DMS53 (cell line): ENCODE results near the gene LEF1.

Source experiments
- DNase-seq: peaks from one replicate; lab custom pipeline; 2025; lab: John Stamatoyannopoulos, UW

LEF1 gene

DNA sequence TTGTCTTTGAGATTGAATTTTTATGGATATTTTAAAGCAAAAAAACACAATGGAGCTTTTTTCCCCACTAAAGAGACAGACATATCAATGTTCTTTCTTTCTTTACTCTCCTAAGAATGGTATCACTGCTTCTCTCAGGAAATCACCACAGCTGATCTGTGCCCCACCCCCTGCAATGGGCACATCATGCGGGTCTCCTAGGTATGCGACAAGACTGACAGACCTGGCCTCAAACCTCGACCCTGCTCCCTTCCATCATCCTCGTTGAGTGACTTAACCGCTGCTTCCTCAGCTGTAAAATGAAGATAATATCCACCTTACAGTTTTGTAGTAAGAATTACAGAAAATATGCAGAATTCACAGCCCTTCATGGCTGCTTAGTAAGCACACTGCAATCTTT is 58.3 kb downstream of the LEF1 start:
- no peak for DNase-seq

GRCh38 chr4:108109997-108110416 is 58.7 kb downstream of the LEF1 start:
- DNase-seq = no peak

GRCh38 chr4:108109111-108109510 is 59.6 kb downstream of the LEF1 start:
- no peak for DNase-seq

- no peak for DNase-seq
Measured at GRCh38 chr4:108107729-108108382, 60.9 kb downstream of the LEF1 start.

- DNase-seq = no peak
Measured at GRCh38 chr4:108107101-108107500, 61.6 kb downstream of the LEF1 start.

- no peak for DNase-seq
Measured at GRCh38 chr4:108106186-108106585, 62.5 kb downstream of the LEF1 start.

- no peak for DNase-seq
Measured at GRCh38 chr4:108103099-108103862, 65.5 kb downstream of the LEF1 start.

GRCh38 chr4:108100827-108101226 is 67.9 kb downstream of the LEF1 start:
- DNase-seq = no peak

GRCh38 chr4:108099838-108100237 is 68.9 kb downstream of the LEF1 start:
- no peak for DNase-seq

GRCh38 chr4:108097990-108098553 is 70.7 kb downstream of the LEF1 start:
- DNase-seq = no peak

DNA sequence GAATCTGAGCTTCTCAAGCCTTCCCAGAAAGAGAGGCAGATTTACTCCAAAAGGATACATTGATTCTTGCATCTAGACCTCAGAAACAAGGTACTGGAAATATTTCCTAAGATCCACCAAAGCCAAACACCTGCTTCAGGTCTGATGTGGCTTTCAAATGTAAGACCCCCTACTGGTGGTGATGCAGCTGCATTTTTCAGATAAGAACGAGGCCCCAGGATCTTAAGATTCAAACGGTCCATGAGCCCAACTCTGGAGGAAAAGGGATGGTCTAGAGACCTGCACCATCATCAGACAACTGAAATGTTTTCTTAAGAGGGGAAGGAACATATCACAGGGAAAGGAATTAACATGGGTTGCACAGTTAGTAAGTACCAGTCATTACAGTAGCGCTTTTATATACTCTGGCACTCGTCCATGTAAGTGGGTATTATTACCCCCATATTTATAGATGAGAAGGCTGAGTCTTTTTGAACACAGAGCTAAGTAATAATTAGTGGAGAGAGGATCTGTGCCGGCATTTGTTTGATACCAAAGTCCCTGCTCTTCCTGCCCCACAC is 73.7 kb downstream of the LEF1 start:
- no peak for DNase-seq

DNA sequence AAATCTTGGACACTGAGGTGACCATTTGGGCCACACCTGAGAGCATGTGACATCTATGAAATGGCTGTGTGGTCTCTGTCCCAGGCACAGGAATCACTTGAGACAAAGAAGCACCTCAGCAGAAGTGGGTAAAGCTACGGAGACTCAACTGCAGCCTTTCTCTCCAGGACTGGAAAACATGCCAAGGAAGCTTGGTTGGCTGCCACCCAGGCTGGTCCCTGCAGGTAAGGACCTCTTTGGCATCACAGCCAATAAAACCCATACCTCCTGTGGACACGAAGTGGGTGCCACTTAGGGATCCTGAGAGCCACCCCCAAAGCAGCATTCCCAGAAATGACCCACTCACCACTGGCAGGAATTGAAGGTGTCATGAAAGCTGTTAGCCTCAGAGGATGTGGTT is 74.6 kb downstream of the LEF1 start:
- DNase-seq = no peak

DNA sequence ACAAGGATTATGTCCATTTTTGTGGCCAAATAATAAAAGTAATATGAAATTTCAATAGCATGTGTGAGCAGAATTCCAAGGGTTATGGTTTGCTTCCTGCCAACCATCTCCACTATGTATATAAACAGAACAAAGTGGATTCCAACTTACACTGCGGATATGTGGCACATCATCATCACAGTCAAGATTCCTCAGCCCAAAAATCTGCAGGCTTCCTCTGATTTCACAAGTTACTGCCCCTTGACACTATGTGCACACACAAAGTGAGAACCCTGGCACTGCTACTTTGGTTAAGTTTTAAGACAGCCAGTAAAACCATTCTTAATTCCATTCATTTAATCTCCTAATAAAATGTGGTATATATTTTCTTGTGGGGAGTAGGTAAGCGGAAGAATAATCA is 76.4 kb downstream of the LEF1 start:
- DNase-seq = no peak

GRCh38 chr4:108087293-108087967 is 81.3 kb downstream of the LEF1 start:
- DNase-seq = no peak

DNA sequence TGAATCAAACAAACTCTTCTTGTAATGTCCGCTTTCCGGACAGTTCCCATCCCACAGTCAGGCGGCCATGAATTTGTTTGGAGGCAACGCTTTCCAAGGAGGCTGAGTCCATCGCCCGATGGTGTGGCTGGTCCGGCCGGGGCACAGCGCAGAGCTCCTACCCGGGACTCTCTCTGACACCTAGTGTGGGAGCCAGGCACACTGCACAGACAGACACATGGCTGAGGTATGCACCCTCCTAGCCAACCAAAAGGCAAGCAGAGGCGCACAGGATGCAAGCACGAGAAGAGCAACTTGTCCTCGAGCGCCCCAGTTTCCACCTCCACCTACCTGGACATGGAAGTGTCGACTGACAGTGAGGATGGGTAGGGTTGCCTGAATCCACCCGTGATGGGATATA is 87.5 kb downstream of the LEF1 start:
- DNase-seq = no peak

GRCh38 chr4:108080747-108081146 is 88.0 kb downstream of the LEF1 start:
- no peak for DNase-seq

GRCh38 chr4:108078024-108078733 is 90.6 kb downstream of the LEF1 start:
- peak; percentile 3 for DNase-seq

DNA sequence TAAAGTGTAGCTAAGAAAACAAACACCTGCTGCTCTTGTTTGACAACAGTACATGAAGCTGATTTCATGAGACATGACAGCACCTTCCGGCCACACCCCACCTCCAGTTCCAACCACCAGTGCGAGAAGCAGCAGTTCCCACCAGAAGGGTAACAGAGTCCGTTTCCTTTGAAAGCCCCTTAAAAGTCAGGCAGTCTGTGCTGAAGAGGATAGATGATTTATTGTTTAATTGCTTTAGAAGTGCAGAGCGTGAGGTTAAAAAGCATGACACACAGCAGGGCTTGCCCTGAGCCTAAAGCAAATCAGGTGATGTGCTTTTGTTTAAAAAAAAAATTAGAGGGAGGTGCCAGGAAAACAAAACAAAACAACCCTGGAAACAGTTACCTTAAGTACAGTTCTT is 96.4 kb downstream of the LEF1 start:
- DNase-seq = peak; percentile 16

- DNase-seq = no peak
Measured at GRCh38 chr4:108070775-108071174, 98.0 kb downstream of the LEF1 start.

DNA sequence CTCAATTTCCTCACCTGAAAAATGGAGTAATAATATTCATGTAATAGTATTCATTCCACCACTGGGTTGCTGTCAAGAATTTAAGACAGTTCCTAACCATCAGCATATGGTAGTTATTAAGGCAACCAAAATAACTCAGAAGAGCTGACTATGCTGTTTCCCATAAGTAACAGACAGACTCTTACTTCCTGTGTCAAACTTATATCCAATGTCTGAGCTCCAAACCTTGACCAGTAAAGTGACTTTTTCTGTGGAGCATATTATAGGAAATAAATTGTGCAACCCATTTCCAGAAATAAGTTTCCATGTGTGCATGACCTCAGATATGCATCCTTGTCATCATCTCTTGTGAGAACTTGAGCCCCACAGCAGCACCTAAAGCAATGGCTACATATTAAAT is 100.3 kb downstream of the LEF1 start:
- DNase-seq = no peak

DNA sequence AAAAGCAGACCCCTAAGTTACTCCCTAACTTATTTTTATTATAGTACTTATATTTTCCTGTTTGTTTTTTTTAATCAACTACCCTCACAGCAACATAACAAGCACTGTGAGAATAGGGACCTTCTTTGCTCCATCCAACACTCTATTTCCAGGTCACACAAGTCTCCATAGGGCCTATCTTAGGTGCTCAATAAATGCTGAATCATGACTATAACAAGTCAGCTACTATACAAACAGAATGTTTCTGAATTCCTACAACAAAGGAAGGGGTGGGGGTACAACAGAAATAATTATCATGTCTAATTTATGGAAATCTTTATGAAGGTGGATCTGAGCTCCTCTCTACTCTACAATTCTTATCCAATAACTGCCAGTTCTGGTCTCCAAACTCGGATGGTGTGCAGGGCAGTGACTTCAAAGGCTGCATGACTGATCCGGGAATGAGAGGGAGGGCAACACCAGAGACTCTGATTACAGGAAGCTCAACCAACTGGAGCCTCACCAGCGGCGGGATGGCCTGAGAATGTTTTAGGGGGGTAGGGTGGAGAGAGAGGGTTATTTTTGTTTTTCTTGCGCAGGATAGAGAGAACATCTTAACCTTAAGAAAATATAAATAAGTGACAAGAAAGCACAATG is 107.9 kb downstream of the LEF1 start:
- no peak for DNase-seq
